HFFc6 (cell line): ENCODE data around the gene UCHL5. TPM values are rescaled to one million over a fixed set of nuclear protein-coding genes. Genes with fewer than 3 reads are reported as not detected.

Experiments used
- DNase-seq: peaks from one replicate; pipeline ENCODE4 v3.0.0-alpha.2; 2018
- H3K27ac Mint-ChIP-seq: 2 replicates; pipeline ENCODE4 v1.8.0; 2020; ENCODE audit warnings: mild to moderate bottlenecking, mixed read lengths
- H3K27me3 Mint-ChIP-seq: 2 replicates; pipeline ENCODE4 v1.8.0; 2021; ENCODE audit warnings: mild to moderate bottlenecking, moderate library complexity, mixed read lengths; ENCODE audit not compliant: insufficient read depth
- H3K36me3 Mint-ChIP-seq: 2 replicates; pipeline ENCODE4 v1.8.0; 2021; ENCODE audit warnings: low read depth, mixed read lengths
- H3K4me1 Mint-ChIP-seq: 2 replicates; pipeline ENCODE4 v1.8.0; 2020; ENCODE audit warnings: low read depth, mixed read lengths
- H3K4me3 Mint-ChIP-seq: 2 replicates; pipeline ENCODE4 v1.8.0; 2020; ENCODE audit warnings: mild to moderate bottlenecking, moderate library complexity, mixed read lengths
- H3K9me3 Mint-ChIP-seq: 2 replicates; pipeline ENCODE4 v1.8.0; 2020; ENCODE audit warnings: mild to moderate bottlenecking, mixed read lengths
- total RNA-seq, 6 experiments: library from RNA; stranded (reverse); fragmentation: NEBNext Ultra II Directional; extraction: Animal tissue kit (Norgen Biotek cat#: 25700); gene quantifications; 2 replicates in 1 of 6; 3 replicates in 5 of 6; pipeline ENCODE4 v1.2.3, GENCODE V29; 2021
- TF ChIP-seq, protein P1 (sequence below): fragments of 200-600 bp; sonication (generic); IDR thresholded peaks from 2 replicates; pipeline ENCODE4 v1.5.0; 2021; ENCODE audit warnings: antibody characterized with exemption, mild to moderate bottlenecking

UCHL5 gene
- total RNA-seq, 6 experiments from 2014 or later = 24.1 to 34.1 (median 29.4) TPM

DNA sequence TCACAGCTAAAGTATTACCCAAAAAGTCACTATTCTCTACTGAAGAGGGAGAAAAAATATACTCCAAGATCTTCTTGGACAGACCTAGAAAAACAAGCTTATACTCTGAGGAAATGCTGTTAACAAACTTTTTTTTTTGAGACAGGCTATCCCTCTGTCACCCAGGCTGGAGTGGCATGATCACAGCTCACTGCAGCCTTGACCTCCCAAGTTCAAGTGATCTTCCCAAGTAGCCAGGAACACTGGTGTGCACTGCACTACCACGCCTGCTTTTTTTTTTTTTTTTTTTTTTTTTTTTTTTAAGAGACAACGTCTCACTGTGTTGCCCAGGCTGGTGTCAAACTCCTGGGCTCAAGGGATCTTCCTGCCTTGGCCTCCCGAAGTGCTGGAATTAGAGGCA is 28.7 kb upstream of the UCHL5 start:
- no peaks in the 10 kb centered on the region for H3K4me1 Mint-ChIP-seq
- peaks cover 12% of the 10 kb centered on the region; the same call in 1 of the 2 replicates for H3K36me3 Mint-ChIP-seq
- TF ChIP-seq, protein P1, sequence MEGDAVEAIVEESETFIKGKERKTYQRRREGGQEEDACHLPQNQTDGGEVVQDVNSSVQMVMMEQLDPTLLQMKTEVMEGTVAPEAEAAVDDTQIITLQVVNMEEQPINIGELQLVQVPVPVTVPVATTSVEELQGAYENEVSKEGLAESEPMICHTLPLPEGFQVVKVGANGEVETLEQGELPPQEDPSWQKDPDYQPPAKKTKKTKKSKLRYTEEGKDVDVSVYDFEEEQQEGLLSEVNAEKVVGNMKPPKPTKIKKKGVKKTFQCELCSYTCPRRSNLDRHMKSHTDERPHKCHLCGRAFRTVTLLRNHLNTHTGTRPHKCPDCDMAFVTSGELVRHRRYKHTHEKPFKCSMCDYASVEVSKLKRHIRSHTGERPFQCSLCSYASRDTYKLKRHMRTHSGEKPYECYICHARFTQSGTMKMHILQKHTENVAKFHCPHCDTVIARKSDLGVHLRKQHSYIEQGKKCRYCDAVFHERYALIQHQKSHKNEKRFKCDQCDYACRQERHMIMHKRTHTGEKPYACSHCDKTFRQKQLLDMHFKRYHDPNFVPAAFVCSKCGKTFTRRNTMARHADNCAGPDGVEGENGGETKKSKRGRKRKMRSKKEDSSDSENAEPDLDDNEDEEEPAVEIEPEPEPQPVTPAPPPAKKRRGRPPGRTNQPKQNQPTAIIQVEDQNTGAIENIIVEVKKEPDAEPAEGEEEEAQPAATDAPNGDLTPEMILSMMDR = no peak
- no peak for DNase-seq
- H3K27me3 Mint-ChIP-seq = no peaks in the 10 kb centered on the region
- no peak overlapping the region for H3K4me3 Mint-ChIP-seq
- H3K27ac Mint-ChIP-seq = no peak overlapping the region
- no peaks in the 10 kb centered on the region for H3K9me3 Mint-ChIP-seq

DNA sequence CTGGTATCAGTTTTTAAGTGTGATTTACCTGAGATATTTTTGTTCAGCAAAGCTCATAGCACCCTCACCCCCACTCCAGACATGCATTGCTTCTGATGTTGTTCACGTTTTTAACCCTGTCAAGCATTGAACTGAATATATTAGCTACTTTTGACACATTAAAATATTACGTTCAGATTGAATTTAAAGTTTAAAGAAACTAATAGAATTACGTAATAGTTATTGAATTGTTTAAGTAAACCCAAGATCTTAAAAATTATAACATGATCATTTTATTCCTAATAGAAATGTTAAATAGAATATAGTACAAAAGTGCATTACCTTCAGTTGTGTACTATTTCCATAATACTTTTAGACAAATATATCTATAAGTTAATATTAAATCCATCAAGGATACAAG is 27.2 kb upstream of the UCHL5 start:
- no peaks in the 10 kb centered on the region for H3K27me3 Mint-ChIP-seq
- H3K9me3 Mint-ChIP-seq = no peaks in the 10 kb centered on the region
- no peak overlapping the region for H3K4me3 Mint-ChIP-seq
- DNase-seq = no peak
- peaks cover 16% of the 10 kb centered on the region; the same call in 1 of the 2 replicates for H3K36me3 Mint-ChIP-seq
- TF ChIP-seq, protein P1 = no peak
- no peak overlapping the region for H3K27ac Mint-ChIP-seq
- no peaks in the 10 kb centered on the region for H3K4me1 Mint-ChIP-seq

- TF ChIP-seq, protein P1 = no peak
- Mint-ChIP-seq H3K36me3 (peaks cover 16% of the 10 kb centered on the region; the same call in 1 of the 2 replicates), H3K27ac (no peak overlapping the region), H3K9me3 (no peaks in the 10 kb centered on the region), H3K27me3 (no peaks in the 10 kb centered on the region), H3K4me1 (no peaks in the 10 kb centered on the region), H3K4me3 (no peak overlapping the region)
- no peak for DNase-seq
Observed at GRCh38 chr1:193085263-193085662, 26.1 kb upstream of the UCHL5 start.

GRCh38 chr1:193083365-193084088 is 24.4 kb upstream of the UCHL5 start:
- no peak overlapping the region for H3K4me3 Mint-ChIP-seq
- no peaks in the 10 kb centered on the region for H3K9me3 Mint-ChIP-seq
- no peak for DNase-seq
- no peaks in the 10 kb centered on the region for H3K4me1 Mint-ChIP-seq
- peaks cover 20% of the 10 kb centered on the region for H3K36me3 Mint-ChIP-seq
- no peaks in the 10 kb centered on the region for H3K27me3 Mint-ChIP-seq
- TF ChIP-seq, protein P1 = no peak
- H3K27ac Mint-ChIP-seq = no peak overlapping the region

- TF ChIP-seq, protein P1 = no peak
- Mint-ChIP-seq H3K27ac (no peak overlapping the region), H3K36me3 (peaks cover 32% of the 10 kb centered on the region), H3K4me1 (peaks cover 8% of the 10 kb centered on the region), H3K9me3 (peaks cover 9% of the 10 kb centered on the region), H3K27me3 (no peaks in the 10 kb centered on the region), H3K4me3 (no peak overlapping the region)
- DNase-seq = no peak
Observed at GRCh38 chr1:193079187-193079586, 20.0 kb upstream of the UCHL5 start.
